Tibial nerve (tissue), 4 donors: ENCODE data around the gene EDA.

ENCODE experiments used
- CTCF ChIP-seq, 5 experiments: fragments of 200-600 bp in 3 of 5; fragments of 450-650 bp in 2 of 5; sonication (generic) in 3 of 5; IDR thresholded peaks; one replicate each; pipeline ENCODE4 v1.5.1; 2016 to 2019; ENCODE audit warnings: antibody characterized with exemption in 5 of 5, mild to moderate bottlenecking in 3 of 5, moderate library complexity in 2 of 5
- EP300 ChIP-seq, 2 donors: sonication (generic); formaldehyde crosslinking; IDR thresholded peaks; one replicate each; pipeline ENCODE4 v1.6.1; 2017; ENCODE audit warnings: antibody characterized with exemption in 2 of 2, mild to moderate bottlenecking in 1 of 2
- POLR2A ChIP-seq, 2 donors: fragments of 450-650 bp; IDR thresholded peaks; one replicate each; pipeline ENCODE4 v1.6.1; 2017; ENCODE audit warnings: antibody characterized with exemption in 2 of 2, mild to moderate bottlenecking in 2 of 2, moderate library complexity in 2 of 2

- TF ChIP-seq POLR2A (IDR thresholded peaks at IDR 0.05) (no peak), CTCF (IDR thresholded peaks at IDR 0.05) (no peak), EP300 (IDR thresholded peaks at IDR 0.05) (no peak)
Observed at GRCh38 chrX:70088751-70089150, 472.8 kb downstream of the EDA start.
